Stimulated activated CD8-positive, alpha-beta memory T cell treated with anti-CD3 and anti-CD28 coated beads, Interleukin-7, amount 100 ng/mL, for 48 hours (primary cell): ENCODE data around the gene HSPB9.

ENCODE experiments used
- DNase-seq, 2 donors: peaks; one replicate each; pipeline ENCODE4 v3.0.0-alpha.2; 2020; ENCODE audit warnings: low read depth in 1 of 2; ENCODE audit errors: extremely low read depth in 1 of 2

Gene HSPB9

DNA sequence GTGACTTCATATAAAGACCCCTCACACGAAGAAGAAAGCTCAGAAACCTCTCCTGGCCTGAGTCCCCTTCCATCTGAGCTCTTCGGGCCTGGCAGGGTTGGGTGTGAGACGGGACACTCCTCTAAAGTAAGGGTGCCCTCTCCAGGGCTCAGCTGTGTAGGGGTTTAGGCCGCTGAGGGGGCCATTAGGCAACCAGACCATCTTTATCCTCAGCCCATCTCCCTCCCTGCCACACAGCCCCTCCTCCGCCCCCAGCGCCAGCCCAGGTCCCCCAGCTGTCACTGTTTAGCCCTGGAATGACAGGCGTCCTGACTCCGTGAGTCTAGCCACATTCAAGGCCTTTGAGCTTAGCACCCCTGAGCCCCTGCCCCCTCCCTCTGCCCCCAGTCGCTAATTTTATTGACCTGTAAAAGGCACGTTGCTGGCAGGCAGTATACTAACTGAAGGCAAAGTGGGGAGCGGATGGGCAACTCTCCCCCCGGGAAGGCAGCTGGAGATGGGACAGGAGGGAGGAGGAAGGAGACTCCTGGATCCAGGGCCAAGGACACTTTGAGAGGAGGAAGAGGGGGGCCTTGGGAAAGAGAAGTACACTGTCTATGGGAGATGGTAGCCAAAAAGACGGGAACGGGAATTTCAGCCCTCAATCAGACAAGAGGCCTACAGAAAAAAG is 23.7 kb upstream of the HSPB9 start:
- DNase-seq, result no peak

DNA sequence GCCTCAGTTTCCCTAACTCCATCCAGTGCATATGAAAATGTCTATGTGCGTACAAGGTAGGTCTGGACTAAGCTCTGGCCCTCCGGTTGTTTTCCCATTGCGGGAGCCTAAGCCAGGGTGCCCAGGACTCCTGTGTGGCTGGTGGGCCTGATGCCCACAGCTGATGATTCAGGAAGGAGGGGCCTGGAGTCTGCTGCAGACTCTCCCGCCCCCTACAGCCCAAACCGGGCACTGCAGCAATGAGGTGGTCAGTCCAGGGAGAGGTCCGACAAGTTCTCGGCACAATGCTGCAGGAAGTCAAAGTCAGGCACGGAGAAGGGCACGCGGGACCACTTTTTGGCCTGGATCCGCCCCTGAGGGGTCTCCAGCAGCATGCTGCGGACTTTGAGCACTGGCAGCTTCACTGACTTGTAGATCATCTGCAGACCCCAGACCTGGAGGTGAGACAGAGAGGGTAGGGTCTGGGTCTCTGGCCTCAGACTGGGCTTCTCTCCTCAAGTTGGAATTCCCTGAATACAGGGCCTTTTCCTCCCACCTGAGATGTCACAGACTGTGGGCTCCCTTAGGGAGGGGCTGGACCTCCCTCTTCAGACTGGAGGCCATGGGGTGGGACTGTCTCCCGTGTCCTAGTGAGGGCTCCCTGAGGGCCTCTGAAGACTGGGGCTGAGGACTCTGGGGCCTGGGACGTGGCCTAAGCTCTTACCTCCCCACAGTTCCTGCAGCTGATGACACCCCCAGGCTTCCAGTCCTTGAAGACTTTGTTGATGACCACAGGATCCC is 20.9 kb upstream of the HSPB9 start:
- peak; percentile 57 to 59 for DNase-seq

GRCh38 chr17:42103221-42103954 is 19.2 kb upstream of the HSPB9 start:
- DNase-seq, result no peak

DNA sequence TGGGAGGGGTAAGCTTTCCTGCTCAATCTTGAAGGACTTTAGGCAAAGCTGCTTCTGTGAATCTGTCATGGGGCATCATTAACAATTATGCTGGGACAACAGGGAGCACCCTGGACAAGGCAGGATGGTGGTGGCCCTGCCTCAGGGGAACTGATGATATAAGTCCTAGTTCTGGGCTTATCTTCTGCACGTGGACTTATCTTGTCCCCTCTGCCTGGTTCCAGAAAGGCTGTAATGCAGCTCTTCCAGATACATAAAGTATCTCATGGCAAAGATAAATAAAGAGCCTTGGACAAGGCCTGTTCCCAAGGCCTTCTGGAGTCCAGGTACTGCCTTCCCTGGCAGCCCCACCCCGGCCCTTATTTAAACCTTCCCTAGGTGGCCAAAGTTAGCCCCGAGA is 18.3 kb upstream of the HSPB9 start:
- DNase-seq, result no peak

DNA sequence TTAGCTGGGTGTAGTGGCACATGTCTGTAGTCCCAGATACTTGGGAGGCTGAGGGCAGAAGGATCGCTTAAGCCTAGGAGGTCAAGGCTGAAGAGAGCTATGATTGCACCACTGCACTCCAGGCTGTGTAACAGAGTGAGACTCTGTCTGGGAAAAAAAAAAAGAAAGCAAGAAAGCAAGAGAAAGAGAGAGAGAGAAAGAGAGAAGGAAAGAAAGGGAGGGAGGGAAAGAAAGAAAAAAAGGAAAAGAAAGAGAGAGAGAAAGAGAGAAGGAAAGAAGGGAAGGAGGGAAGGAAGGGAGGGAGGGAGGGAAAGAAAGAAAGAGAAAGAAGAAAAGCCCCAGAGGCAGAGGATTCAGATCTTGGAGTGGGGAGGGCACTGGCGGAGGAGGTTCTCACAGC is 16.6 kb upstream of the HSPB9 start:
- DNase-seq, result no peak

DNA sequence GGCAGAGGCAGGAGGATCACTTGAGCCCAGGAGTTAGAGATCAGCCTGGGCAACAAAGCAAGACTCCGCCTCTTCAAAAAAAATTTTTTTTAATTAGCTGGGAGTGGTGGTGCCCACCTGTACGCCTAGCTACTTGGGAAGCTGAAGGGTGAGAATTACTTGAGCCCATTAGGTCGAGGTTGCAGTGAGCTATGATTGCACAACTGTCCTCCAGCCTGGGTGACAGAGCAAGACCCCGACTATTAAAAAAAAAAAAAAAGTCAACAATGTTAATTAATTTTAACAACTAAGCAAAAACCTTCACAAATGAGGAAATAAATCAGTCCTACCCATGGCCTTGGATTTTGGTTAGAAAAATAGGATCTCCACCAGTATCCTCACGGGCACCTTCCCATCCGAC is 15.5 kb upstream of the HSPB9 start:
- no peak for DNase-seq

DNA sequence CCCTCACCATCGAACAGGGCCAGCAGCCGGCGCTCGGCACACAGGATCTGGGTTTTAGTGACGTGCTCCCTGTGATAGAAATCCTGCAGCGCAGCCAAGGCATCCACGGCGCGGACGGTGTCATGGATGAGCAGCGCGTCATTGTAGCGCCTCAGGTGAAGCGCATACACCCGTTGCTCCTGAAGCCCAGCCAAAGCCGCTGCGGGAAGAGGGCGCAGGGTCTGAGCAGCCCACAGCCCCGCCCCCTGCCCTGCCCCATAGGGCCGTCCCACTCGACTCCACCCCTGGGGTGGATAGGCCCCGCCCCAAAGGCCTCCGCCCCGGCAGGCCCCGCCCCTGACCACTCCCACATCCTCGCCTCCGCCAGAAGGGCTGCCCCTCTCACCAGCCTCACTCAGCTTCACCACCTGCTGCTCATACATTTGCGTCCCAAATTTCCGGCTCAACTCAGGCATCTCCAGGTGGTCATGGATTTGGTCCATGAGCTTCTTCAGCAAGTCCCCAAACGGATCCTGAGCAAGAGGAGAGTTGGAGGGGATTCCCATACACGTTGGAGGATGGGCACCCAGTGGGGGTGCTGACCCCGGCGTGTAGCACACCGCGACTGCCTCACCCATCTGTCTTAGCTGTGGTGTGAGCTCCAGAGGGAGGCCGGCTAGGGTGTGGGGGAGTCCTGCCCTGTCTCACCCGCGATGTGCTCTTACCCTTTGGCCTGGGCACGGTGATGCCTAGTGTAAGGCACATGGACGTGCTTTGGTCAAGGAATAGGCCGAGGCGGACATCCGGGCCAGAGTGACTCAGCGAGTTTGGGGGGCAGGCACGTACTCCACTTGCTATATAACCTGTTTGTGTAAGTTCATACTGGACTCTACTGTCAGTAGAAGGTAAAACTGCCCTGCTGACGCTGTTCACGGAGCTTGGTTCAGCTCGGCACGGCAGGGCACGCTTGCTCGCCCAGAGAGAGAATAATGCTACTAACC is 14.7 kb upstream of the HSPB9 start:
- DNase-seq, result peak; percentile 84 to 88

- no peak for DNase-seq
Observed at GRCh38 chr17:42109086-42109485, 13.5 kb upstream of the HSPB9 start.

DNA sequence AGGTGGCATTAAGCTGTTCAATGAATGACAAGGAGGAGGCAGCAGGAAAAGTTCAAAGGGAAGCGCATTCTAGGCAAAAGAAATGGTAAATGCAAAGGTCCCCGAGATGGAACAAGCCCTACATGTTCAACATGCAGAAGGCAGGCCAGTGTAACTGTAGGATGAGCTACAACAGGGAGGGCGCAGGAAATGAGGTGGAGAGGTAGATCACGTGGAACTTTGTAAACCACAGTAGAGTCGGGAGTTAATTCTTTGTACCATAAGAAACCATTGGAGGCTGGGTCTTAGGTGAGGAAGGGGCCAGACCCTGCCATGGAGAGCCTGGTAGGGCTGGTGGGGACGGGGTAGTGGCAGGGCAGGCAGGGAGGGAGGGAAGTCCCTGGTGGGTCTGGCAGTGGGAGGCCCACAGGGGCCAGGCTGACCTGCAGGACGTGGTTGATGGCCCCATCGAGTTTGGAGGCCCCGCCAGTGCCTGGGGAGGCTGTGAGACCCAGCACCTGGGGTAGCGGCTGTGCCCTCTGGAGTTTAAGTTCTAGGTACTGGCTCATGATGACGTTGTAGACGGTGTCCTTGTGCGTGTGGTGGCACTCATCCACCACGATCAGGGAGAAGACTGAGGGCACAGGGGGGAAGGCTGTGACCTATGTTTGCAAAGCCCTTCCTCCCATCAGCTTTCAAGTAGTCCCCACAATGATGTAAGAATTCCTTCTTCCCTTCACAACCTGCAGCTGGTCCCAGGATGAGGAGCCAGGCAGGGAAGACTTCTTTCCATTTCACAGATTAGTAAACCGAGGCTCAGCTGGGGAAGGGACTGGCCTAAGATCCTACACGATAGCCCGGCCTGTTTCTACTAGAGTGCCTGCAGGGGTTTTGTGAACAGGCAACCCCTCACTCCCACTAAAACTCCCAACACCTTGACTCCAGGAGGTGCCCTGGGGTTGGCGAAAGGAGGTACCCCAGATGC is 12.0 kb upstream of the HSPB9 start:
- no peak for DNase-seq

DNA sequence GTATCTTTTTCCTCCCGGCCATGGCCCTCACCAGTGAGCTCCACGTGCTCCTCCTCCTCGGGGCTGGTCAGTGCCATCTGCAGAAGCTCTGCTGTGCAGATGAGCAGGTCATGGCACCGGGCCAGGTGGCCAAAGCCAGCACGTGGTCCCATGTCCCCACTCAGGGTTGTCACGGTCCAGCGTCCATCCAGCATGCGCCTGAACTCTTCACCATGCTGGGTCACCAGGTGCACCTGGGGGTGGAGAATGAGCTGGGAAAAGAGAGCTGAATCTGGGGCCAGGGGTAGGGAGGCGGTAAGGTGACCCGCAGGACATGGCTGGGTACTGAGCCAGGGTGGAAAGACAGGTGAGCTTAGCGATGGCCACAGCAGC is 11.4 kb upstream of the HSPB9 start:
- no peak for DNase-seq

- DNase-seq, result no peak
Observed at GRCh38 chr17:42111871-42112551, 10.6 kb upstream of the HSPB9 start.

DNA sequence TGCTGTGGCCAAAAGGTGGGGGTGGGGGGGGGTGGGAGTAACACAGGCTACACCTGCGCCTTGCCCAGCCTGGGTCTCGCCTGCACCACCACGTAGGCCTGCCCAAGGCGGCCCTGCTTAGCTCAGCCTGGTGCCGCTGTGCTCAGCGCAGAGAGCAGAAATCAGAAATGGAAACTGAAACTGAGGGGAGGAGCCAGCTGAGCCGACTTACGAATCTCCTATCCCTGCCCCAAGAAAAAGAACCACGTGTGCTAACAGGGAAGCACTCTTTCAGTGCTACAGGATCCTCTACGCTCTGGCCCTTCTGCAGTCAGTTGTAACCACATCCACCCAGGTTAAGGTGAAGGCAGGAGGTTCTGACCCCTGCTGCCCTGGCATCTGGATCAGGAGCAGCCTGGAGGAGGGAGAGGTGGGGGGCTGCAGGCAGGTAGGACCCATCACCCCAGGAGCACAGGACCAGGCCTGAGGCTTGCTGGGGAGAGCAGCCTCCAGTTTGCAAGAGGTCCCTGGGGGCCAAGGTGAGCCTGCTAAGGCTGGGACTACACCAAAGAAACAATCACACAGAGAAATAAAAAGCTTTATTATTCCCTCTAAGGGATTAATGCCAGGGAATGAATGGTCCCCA is 9.9 kb upstream of the HSPB9 start, which contains the start of gene DHX58:
Gene DHX58, minus strand, starts transcription at position 163 of the 625 bp plus-strand sequence. CDS start 822 bp downstream, outside the sequence.
- DNase-seq, result peak; percentile 47 to 71

DNA sequence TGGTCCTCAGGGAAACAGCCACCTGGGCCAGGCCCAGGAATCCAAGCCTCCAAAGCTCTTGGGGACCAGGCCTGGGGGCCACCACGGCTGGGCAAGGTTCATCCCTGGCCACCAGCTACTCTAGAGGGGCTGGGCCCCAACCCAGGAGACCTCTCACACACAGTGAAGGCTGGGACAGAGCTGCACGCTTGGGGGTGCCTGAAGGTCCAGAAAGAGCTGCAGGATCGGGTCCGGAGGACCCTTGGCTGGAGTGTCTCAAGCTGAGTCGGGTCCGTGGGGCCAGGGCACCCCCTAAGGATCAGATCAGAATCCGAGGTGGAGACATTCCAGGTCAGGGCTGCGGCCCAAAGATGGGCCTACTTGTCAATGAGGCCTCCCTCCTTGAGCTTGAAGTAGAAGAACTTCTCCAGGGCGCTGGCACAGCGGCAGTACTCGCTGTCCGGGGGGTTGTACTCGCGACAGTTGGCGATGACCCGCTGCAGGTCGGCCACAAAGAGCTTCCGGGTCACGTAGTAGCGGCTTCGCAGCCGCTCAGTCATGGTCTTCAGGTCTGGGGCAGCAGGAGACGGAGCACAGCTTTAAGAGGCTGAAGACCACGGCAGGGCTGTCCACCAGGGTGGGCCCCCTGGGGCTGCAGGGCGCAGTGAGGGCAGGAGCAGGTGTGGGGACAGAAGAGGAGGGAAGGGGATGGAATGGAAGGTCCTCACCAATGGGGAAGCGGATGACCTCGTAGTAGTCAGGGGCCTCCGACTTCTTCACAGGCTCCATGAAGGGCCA is 9.1 kb upstream of the HSPB9 start:
- no peak for DNase-seq

- DNase-seq, result no peak
Observed at GRCh38 chr17:42114118-42114517, 8.5 kb upstream of the HSPB9 start.

- peak; percentile 42 to 65 for DNase-seq
Observed at GRCh38 chr17:42116705-42117396, 5.8 kb upstream of the HSPB9 start.

GRCh38 chr17:42117397-42118125 is 5.0 kb upstream of the HSPB9 start:
- DNase-seq, result no peak
